HepG2 (cell line): Measurements from ENCODE around the gene SPOCD1. TPM values are rescaled to one million over a fixed set of nuclear protein-coding genes. Genes with fewer than 3 reads are reported as not detected.

Experiments used
- ATAC-seq: fragments of 200-7000 bp; cut with Tn5 transposase; 3 replicates; pipeline ENCODE4 v1.9.1; 2020; ENCODE audit warnings: mild to moderate bottlenecking, moderate library complexity
- BruUV-seq: library from RNA; stranded (reverse); fragments of 400-500 nt; replicated peaks from 2 replicates; lab custom pipeline; 2021; lab: Mats Ljungman, UMichigan
- CTCF ChIA-PET: fragments of 300-600 bp; formaldehyde crosslinking; extraction: SDS; loops from one replicate; lab custom pipeline; 2021; ENCODE audit warnings: low total read pairs, inconsistent platforms, low intra/inter-chr PET ratio; lab: Yijun Ruan, JAX
- POLR2A ChIA-PET: fragments of 350-600 bp; sonication (Branson Sonifier 250); formaldehyde crosslinking; loops from one replicate; lab custom pipeline; 2020; ENCODE audit warnings: antibody characterized with exemption, inconsistent platforms; lab: Yijun Ruan, JAX
- DNase-seq: peaks from one replicate; pipeline ENCODE4 v3.0.0-alpha.2; 2015; ENCODE audit warnings: low spot score
- FAIRE-seq: peaks from 3 replicates; lab custom pipeline; 2011; peaks lifted over from hg19 to GRCh38; lab: Jason Lieb, UNC
- H2AFZ ChIP-seq: one replicate; pipeline ENCODE4 v1.6.1; 2011; ENCODE audit warnings: low read length, inconsistent platforms
- H3K27ac ChIP-seq: fragments of 300-600 bp; 3 replicates; pipeline ENCODE4 v1.8.0; 2011; ENCODE audit warnings: mixed run types, mild to moderate bottlenecking, mixed read lengths, low read length, inconsistent platforms; ENCODE audit not compliant: insufficient read depth; ENCODE audit errors: extremely low read length
- H3K27me3 ChIP-seq, 2 experiments: fragments of 200-600 bp in 1 of 2; 2 replicates in 1 of 2; 3 replicates in 1 of 2; pipeline versions ENCODE4 v1.6.0 to v1.8.0; 2011; ENCODE audit warnings: low read length in 2 of 2, mild to moderate bottlenecking in 2 of 2, moderate library complexity in 2 of 2, inconsistent platforms in 1 of 2; ENCODE audit not compliant: insufficient read depth in 2 of 2, control insufficient read depth in 1 of 2
- H3K36me3 ChIP-seq, 2 experiments: fragments of 200-600 bp in 1 of 2; replicated peaks in 1 of 2; 2 replicates in 1 of 2; 3 replicates in 1 of 2; pipeline versions ENCODE4 v1.5.1 to v1.8.0; 2011; ENCODE audit warnings: low read length in 2 of 2, inconsistent platforms in 1 of 2; ENCODE audit not compliant: insufficient read depth in 2 of 2, control insufficient read depth in 1 of 2
- H3K4me1 ChIP-seq: 2 replicates; pipeline ENCODE4 v1.5.1; 2012; ENCODE audit warnings: low read length, inconsistent platforms; ENCODE audit not compliant: insufficient read depth
- H3K4me2 ChIP-seq: 2 replicates; pipeline ENCODE4 v1.6.0; 2011; ENCODE audit warnings: low read depth, low read length, inconsistent platforms
- H3K4me3 ChIP-seq, 3 experiments: fragments of 200-600 bp in 1 of 3; sonication (generic), shearing (Covaris generic) in 1 of 3; replicated peaks in 1 of 3; 2 replicates each; pipeline ENCODE4 v1.5.1; 2011 to 2016; ENCODE audit warnings: low read length in 3 of 3, inconsistent platforms in 2 of 3, low read depth in 2 of 3, mild to moderate bottlenecking in 2 of 3, control low read depth in 1 of 3, mixed read lengths in 1 of 3; ENCODE audit not compliant: insufficient read depth in 1 of 3
- H3K79me2 ChIP-seq: one replicate; pipeline ENCODE4 v1.6.1; 2011; ENCODE audit warnings: low read length, inconsistent platforms; ENCODE audit not compliant: insufficient read depth
- H3K9ac ChIP-seq: 2 replicates; pipeline ENCODE4 v1.6.0; 2011; ENCODE audit warnings: mild to moderate bottlenecking, low read depth, low read length, inconsistent platforms; ENCODE audit not compliant: insufficient read depth
- H3K9me3 ChIP-seq: 2 replicates; pipeline ENCODE4 v1.5.1; 2012; ENCODE audit warnings: mild to moderate bottlenecking, low read length
- H4K20me1 ChIP-seq: 2 replicates; pipeline ENCODE4 v1.6.0; 2011; ENCODE audit warnings: inconsistent platforms, mild to moderate bottlenecking, low read length, moderate library complexity; ENCODE audit not compliant: insufficient read depth
- ATF7 ChIP-seq, 2 experiments: fragments of 450-650 bp in 1 of 2; sonication (generic) in 1 of 2; formaldehyde crosslinking in 1 of 2; IDR thresholded peaks; 2 replicates each; pipeline versions ENCODE4 v1.4.0 to v1.6.1; 2016 to 2020; ENCODE audit warnings: antibody characterized with exemption in 1 of 2, mild to moderate bottlenecking in 1 of 2, missing genetic modification reagents in 1 of 2
- EP300 ChIP-seq, 3 experiments: sonication (generic) in 1 of 3; formaldehyde crosslinking in 1 of 3; IDR thresholded peaks; 2 replicates each; pipeline versions ENCODE4 v1.5.1 to v1.6.1; 2011 to 2020; ENCODE audit warnings: low read depth in 2 of 3, low read length in 2 of 3, borderline replicate concordance in 1 of 3, improper control_type of control experiment in 1 of 3, mild to moderate bottlenecking in 1 of 3, missing genetic modification reagents in 1 of 3, moderate library complexity in 1 of 3
- GPBP1L1 ChIP-seq: sonication (generic); formaldehyde crosslinking; IDR thresholded peaks from 2 replicates; pipeline ENCODE4 v1.5.0; 2020; ENCODE audit warnings: mild to moderate bottlenecking, missing genetic modification reagents
- HNF4G ChIP-seq, 2 experiments: sonication (generic) in 1 of 2; formaldehyde crosslinking in 1 of 2; IDR thresholded peaks; 2 replicates each; pipeline versions ENCODE4 v1.4.0 to v1.6.1; 2011 to 2020; ENCODE audit warnings: borderline replicate concordance in 2 of 2, low read depth in 2 of 2, mild to moderate bottlenecking in 2 of 2, low read length in 1 of 2, missing genetic modification reagents in 1 of 2, moderate library complexity in 1 of 2
- MXD1 ChIP-seq: sonication (generic); formaldehyde crosslinking; IDR thresholded peaks from 2 replicates; pipeline ENCODE4 v1.4.0; 2020; ENCODE audit warnings: mild to moderate bottlenecking, missing genetic modification reagents
- RXRB ChIP-seq: IDR thresholded peaks from 2 replicates; pipeline ENCODE4 v1.6.1; 2016; ENCODE audit warnings: borderline replicate concordance, missing genetic modification reagents, missing compliant biosample characterization
- SMC3 ChIP-seq: IDR thresholded peaks from 2 replicates; pipeline ENCODE4 v1.6.1; 2011; ENCODE audit warnings: low read length, improper control_type of control experiment
- STAG1 ChIP-seq: sonication (generic); formaldehyde crosslinking; IDR thresholded peaks from 2 replicates; pipeline ENCODE4 v1.4.0; 2020; ENCODE audit warnings: missing genetic modification reagents
- TCF7 ChIP-seq: sonication (generic); IDR thresholded peaks from 2 replicates; pipeline ENCODE4 v1.6.1; 2016; ENCODE audit warnings: antibody characterized with exemption, low read depth
- ZNF431 ChIP-seq: sonication (generic); formaldehyde crosslinking; IDR thresholded peaks from 2 replicates; pipeline ENCODE4 v1.9.0; 2022; ENCODE audit warnings: missing genetic modification reagents, low read depth, mild to moderate bottlenecking, borderline replicate concordance
- ZNF512 ChIP-seq: sonication (generic); formaldehyde crosslinking; IDR thresholded peaks from 2 replicates; pipeline ENCODE4 v1.4.0; 2020; ENCODE audit warnings: mild to moderate bottlenecking, missing genetic modification reagents
- ZNF644 ChIP-seq: IDR thresholded peaks from 2 replicates; pipeline ENCODE4 v1.6.1; 2016; ENCODE audit warnings: low read depth
- WGBS: methylation state at CpG from one replicate; pipeline ENCODE4 v1.1.6; 2017; ENCODE audit warnings: low lambda C conversion rate; 5-methylcytosine and 5-hydroxymethylcytosine counted together
- in situ Hi-C: cut with HindIII; loops from 2 replicates; pipeline ENCODE4 v1.10.0; 2017; ENCODE audit warnings: low pct_unique_long_range_greater_than_20kb; ENCODE audit not compliant: extremely low pct_ligation_motif_present
- intact Hi-C: fragments of 100-400 bp; cut with micrococcal nuclease; formaldehyde crosslinking; loops from one replicate; pipeline ENCODE4 v1.10.0; 2022; ENCODE audit not compliant: unreplicated experiment
- polyA plus RNA-seq, 8 experiments: library from polyadenylated mRNA; depleted of rRNA in 3 of 8; stranded (reverse) in 7 of 8; unstranded in 1 of 8; fragments of >200 nt; fragmentation: Illumina TruSeq in 4 of 8; extraction: Trizol in 4 of 8; gene quantifications; 2 replicates each; pipeline versions ENCODE4 v1.2.1 to v1.2.3, GENCODE V29; 2011 to 2016; ENCODE audit warnings: low read depth in 4 of 8, missing spikeins in 1 of 8, mixed read lengths in 1 of 8; ENCODE audit not compliant: insufficient read depth in 1 of 8
- total RNA-seq, 5 experiments: library from RNA; depleted of rRNA; stranded (reverse); fragments of >200 nt; fragmentation: Illumina TruSeq; extraction: Trizol; gene quantifications; 2 replicates each; pipeline ENCODE4 v1.2.3, GENCODE V29; 2016; ENCODE audit warnings: low read depth in 1 of 5
- TF ChIP-seq, protein P1 (sequence below): sonication (generic); formaldehyde crosslinking; IDR thresholded peaks from 2 replicates; pipeline ENCODE4 v1.4.0; 2020; ENCODE audit warnings: missing genetic modification reagents

Gene SPOCD1
- total and polyA plus RNA-seq, 2 of the 13 experiments (the other 11 are each of a cell fraction or from before 2014, with no cell fraction given), result 0.24 to 0.29 TPM

GRCh38 chr1:31834501-31834900, 18.7 kb upstream of the SPOCD1 start (continued):
- TF ChIP-seq STAG1 (CRISPR knock-in tag) (peak; percentile 35; the same call in 1 of the 2 replicates), ATF7 (IDR thresholded peaks at IDR 0.05) (no peak), ATF7 (CRISPR knock-in tag; IDR thresholded peaks at IDR 0.05) (no peak), SMC3 (peak; percentile 5; the same call in 1 of the 2 replicates)
- TF ChIP-seq, protein P1, sequence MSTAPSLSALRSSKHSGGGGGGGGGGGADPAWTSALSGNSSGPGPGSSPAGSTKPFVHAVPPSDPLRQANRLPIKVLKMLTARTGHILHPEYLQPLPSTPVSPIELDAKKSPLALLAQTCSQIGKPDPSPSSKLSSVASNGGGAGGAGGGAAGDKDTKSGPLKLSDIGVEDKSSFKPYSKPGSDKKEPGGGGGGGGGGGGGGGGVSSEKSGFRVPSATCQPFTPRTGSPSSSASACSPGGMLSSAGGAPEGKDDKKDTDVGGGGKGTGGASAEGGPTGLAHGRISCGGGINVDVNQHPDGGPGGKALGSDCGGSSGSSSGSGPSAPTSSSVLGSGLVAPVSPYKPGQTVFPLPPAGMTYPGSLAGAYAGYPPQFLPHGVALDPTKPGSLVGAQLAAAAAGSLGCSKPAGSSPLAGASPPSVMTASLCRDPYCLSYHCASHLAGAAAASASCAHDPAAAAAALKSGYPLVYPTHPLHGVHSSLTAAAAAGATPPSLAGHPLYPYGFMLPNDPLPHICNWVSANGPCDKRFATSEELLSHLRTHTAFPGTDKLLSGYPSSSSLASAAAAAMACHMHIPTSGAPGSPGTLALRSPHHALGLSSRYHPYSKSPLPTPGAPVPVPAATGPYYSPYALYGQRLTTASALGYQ (CRISPR knock-in tag), result no peak

DNA sequence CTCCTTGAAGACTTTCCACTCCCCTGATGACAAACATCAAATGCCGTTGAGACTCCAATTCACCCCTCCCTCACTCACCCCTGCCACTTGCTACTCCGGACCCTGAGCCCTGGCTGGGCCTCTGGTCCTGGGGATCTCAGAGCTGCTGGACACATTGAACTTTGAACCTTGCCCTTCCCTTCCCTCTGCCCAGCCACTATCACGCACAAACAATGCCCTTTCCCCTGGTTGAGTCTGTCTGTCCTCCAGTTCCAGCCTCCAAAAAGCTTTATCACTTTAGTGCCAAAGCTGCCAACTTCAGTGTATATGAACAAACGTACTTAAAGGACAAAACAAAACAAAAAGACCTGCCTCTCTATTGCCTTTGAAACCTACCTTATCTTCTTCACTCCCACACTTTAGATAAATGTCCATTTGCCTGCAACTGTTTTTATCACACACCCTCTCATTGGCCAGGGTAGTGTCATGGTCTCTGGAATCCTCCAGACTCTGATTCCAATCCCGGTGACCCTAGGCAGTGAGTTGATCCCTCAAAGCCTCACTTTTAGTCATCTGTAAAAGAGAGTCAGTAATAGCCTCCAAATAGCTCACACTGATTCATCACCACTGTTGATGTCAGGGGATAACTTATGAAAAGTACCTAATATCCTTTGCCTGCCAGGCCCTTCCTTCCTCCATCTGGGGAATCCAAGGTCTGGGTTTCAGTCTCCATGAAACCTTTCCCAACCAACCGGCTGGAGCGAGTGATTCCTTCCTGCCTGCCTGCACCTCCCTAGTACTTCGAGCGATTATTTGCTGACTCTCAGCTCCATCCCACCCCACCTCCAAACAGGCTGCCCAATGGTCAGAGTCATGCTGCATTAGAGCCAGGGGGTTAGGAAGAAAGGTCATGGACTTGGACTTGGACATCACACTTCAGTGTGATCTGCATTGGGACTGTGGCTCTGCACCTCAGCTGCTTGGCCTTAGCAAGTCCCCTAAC, 15.9 kb upstream of the SPOCD1 start:
- Histone ChIP-seq H3K27ac (no peak overlapping the region), H3K27me3 (peaks cover 5 to 21% of the 10 kb centered on the region in 2 experiments; a peak in 4 of 5 replicates), H3K4me2 (peak overlapping the region; percentile 51; the same call in 1 of the 2 replicates), H3K36me3 (no peaks in the 10 kb centered on the region), H2AFZ (no peak overlapping the region), H3K4me1 (peaks cover 44% of the 10 kb centered on the region), H3K4me3 (no peak overlapping the region), H3K79me2 (no peaks in the 10 kb centered on the region), H4K20me1 (no peaks in the 10 kb centered on the region), H3K9me3 (no peaks in the 10 kb centered on the region), H3K9ac (no peak overlapping the region)
- DNase-seq, result peak; percentile 25
- WGBS, result 6% methylated on average over 9 of the region's 9 CpGs
- CTCF ChIA-PET, result no interaction called here
- POLR2A ChIA-PET, result interaction anchor here (1.4 kb wide), 1 partner anchor 16 kb away, joined by 4 read pairs; the partner anchor contains the start of gene SPOCD1
- in situ Hi-C loops (no loop called here), intact Hi-C loops (no loop called here)
- BruUV-seq, result no TSS peak
- ATAC-seq, result no peak
- FAIRE-seq, result no peak
- no peak for TF ChIP-seq MXD1 (CRISPR knock-in tag)
- TF ChIP-seq RXRB (CRISPR knock-in tag), result peak; percentile 84; the same call in 1 of the 2 replicates
- TF ChIP-seq ZNF644 (CRISPR knock-in tag), result 0 out of 2 replicates have a peak, but pooled peaks have one; percentile 18
- no peak for TF ChIP-seq ZNF512 (CRISPR knock-in tag)
- TF ChIP-seq TCF7, result no peak
- peak; percentile 65 for TF ChIP-seq HNF4G (IDR thresholded peaks at IDR 0.05; ENCODE audit: borderline replicate concordance, low read depth, low read length)
- peak; percentile 91 for TF ChIP-seq HNF4G (CRISPR knock-in tag; IDR thresholded peaks at IDR 0.05; ENCODE audit: borderline replicate concordance, low read depth)
- no peak for TF ChIP-seq ZNF431
- no peak for TF ChIP-seq GPBP1L1 (CRISPR knock-in tag)
- TF ChIP-seq EP300 (IDR thresholded peaks at IDR 0.05; ENCODE audit: low read depth in 2 of 2, low read length in 2 of 2), result peak in 1 of 2 experiments; percentile 30; a peak in 1 of 4 replicates
- TF ChIP-seq EP300 (CRISPR knock-in tag; IDR thresholded peaks at IDR 0.05; ENCODE audit: borderline replicate concordance), result no peak
